ENCODE results near the gene RNF223. TPM values are rescaled to one million over a fixed set of nuclear protein-coding genes. Genes with fewer than 3 reads are reported as not detected.

The RNF223 gene
- total RNA-seq, 6 donors from 2014 or later: 1.0 to 2.4 (median 1.8) TPM

DNA sequence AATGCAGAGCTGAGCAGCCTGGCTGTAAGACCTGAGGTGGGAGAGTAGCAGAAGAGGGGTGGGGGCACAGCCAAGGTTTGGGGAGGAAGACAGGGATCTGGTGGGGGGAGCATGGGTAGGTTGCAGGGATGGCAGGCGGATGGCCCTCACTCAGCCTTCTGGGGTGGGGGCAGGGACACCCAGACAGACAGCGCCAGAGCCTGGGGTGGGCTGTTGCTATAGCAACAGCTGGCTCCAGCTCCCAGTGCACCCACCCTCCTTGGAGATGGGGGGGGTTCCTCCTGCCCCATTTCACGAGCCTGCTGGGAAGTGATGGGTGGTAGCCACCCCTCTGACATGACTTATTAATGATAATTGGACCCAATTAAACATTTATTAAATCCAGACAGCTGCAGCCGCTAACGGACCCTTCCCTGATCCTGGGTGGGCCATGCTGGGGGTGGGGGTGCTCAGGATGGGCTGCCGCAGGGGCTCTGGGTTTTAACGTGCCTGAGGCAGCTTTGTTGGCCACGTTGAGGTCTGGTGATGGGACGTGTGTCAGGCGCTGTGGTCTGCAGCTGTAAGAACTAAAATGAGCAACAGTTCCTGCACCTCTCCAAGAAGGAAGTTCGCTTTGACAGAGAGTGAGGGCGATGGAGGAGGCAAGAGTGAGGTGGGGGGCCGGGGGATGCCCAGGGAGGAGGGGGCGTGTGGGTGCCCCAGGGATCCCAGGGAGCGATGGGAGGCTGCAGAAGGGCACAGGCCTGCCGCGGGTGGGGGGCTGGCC is 34.8 kb downstream of the RNF223 start:
- 46 to 61% methylated on average over 17 of the region's 17 CpGs for WGBS, 2 donors

GRCh38 chr1:1038694-1039093 is 35.4 kb downstream of the RNF223 start:
- Histone ChIP-seq H3K27ac (no peak overlapping the region), H3K4me1 (peaks cover 18 to 31% (median 25%) of the 10 kb centered on the region in 4 donors), H3K36me3 (peaks cover 0 to 10% (median 5%) of the 10 kb centered on the region in 4 donors), H3K27me3 (peaks cover 0 to 18% (median 4%) of the 10 kb centered on the region in 4 donors), H3K4me3 (no peak overlapping the region), H3K9me3 (no peaks in the 10 kb centered on the region)
- WGBS, 2 donors: 77 to 83% methylated on average over 5 to 6 of the region's 6 CpGs
- TF ChIP-seq POLR2AphosphoS5 (IDR thresholded peaks at IDR 0.05): no peak
- TF ChIP-seq EP300 (IDR thresholded peaks at IDR 0.05): no peak
- TF ChIP-seq, protein P1, sequence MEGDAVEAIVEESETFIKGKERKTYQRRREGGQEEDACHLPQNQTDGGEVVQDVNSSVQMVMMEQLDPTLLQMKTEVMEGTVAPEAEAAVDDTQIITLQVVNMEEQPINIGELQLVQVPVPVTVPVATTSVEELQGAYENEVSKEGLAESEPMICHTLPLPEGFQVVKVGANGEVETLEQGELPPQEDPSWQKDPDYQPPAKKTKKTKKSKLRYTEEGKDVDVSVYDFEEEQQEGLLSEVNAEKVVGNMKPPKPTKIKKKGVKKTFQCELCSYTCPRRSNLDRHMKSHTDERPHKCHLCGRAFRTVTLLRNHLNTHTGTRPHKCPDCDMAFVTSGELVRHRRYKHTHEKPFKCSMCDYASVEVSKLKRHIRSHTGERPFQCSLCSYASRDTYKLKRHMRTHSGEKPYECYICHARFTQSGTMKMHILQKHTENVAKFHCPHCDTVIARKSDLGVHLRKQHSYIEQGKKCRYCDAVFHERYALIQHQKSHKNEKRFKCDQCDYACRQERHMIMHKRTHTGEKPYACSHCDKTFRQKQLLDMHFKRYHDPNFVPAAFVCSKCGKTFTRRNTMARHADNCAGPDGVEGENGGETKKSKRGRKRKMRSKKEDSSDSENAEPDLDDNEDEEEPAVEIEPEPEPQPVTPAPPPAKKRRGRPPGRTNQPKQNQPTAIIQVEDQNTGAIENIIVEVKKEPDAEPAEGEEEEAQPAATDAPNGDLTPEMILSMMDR (IDR thresholded peaks at IDR 0.05): no peak
- no peak for TF ChIP-seq POLR2A (IDR thresholded peaks at IDR 0.05)
- ATAC-seq (ENCODE audit: low FRiP score in 2 of 2): no peak
- no peak for DNase-seq

More for the DNA sequence above, 34.8 kb downstream of the RNF223 start:
- Histone ChIP-seq H3K27me3 (peaks cover 0 to 12% (median under 1%) of the 10 kb centered on the region in 4 donors), H3K9me3 (no peaks in the 10 kb centered on the region), H3K27ac (no peak overlapping the region), H3K4me1 (peaks cover 14 to 25% (median 19%) of the 10 kb centered on the region in 4 donors), H3K36me3 (peaks cover 0 to 16% (median 6%) of the 10 kb centered on the region in 4 donors), H3K4me3 (no peak overlapping the region)
- TF ChIP-seq POLR2A (IDR thresholded peaks at IDR 0.05): no peak
- TF ChIP-seq, protein P1 (IDR thresholded peaks at IDR 0.05): no peak
- no peak for TF ChIP-seq EP300 (IDR thresholded peaks at IDR 0.05)
- TF ChIP-seq POLR2AphosphoS5 (IDR thresholded peaks at IDR 0.05): no peak
- ATAC-seq (ENCODE audit: low FRiP score in 2 of 2) (no peak), DNase-seq (no peak)

GRCh38 chr1:1037366-1038327 is 36.5 kb downstream of the RNF223 start:
- H3K4me3 ChIP-seq: no peak overlapping the region
- 82 to 88% methylated on average over 20 to 22 of the region's 30 CpGs for WGBS, 2 donors
- ATAC-seq (ENCODE audit: low FRiP score in 2 of 2) (no peak), DNase-seq (peak in 1 of 2 donors; percentile 49)
- peaks cover 0 to 4% (median 2%) of the 10 kb centered on the region in 4 donors for H3K36me3 ChIP-seq
- peaks cover 27 to 42% (median 34%) of the 10 kb centered on the region in 4 donors for H3K4me1 ChIP-seq
- no peak overlapping the region for H3K27ac ChIP-seq
- H3K27me3 ChIP-seq: peaks cover 0 to 26% (median 8%) of the 10 kb centered on the region in 4 donors
- TF ChIP-seq EP300 (IDR thresholded peaks at IDR 0.05): no peak
- H3K9me3 ChIP-seq: no peaks in the 10 kb centered on the region

DNA sequence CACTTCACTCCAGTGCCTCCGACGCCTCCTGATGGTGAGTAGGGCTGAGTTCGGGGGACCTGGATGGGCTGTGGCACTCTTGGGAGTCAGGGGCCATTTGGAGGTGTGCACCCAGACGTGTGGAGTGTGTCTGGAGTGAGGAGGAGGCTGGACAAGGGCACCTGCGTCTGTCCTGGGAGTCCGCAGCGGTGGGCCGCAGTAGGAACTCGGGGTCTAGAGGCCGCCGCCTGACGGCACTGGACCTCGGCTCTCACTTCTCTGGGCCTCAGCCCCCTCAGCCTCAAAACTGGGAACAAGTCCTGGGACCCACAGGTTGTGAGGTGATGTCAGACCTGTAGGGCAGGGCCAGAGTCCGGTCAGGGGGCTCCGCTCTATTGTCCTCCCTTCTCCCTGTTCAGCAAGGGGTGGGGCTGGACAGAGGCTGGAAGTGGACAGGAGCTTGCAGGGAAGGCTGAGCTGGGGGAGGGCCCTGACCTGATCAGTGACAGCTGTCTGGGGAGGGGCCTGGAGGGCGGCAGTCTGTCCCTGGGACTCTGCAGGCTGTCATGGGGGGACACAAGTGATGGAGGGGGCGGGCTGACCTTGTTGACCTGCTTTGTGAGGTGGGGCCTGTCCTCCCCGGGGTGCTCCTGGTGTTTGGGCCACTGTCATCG is 38.7 kb downstream of the RNF223 start:
- TF ChIP-seq POLR2AphosphoS5 (IDR thresholded peaks at IDR 0.05) (no peak), EP300 (IDR thresholded peaks at IDR 0.05) (no peak), POLR2A (IDR thresholded peaks at IDR 0.05) (no peak)
- TF ChIP-seq, protein P1 (IDR thresholded peaks at IDR 0.05): no peak
- DNase-seq (peak in 1 of 2 donors; percentile 58), ATAC-seq (ENCODE audit: low FRiP score in 2 of 2) (no peak)
- no peaks in the 10 kb centered on the region for H3K9me3 ChIP-seq
- no peak overlapping the region for H3K27ac ChIP-seq
- H3K4me3 ChIP-seq: no peak overlapping the region
- H3K36me3 ChIP-seq: peaks cover 0 to 4% (median 0%) of the 10 kb centered on the region in 4 donors
- peaks cover 29 to 43% (median 38%) of the 10 kb centered on the region in 4 donors for H3K4me1 ChIP-seq
- H3K27me3 ChIP-seq: peaks cover 0 to 28% (median 8%) of the 10 kb centered on the region in 4 donors
- 93 to 96% methylated on average over 5 to 19 of the region's 19 CpGs for WGBS, 2 donors
